CD14-positive monocyte (primary cell): ENCODE data around the gene NID2. TPM values are rescaled to one million over a fixed set of nuclear protein-coding genes. Genes with fewer than 3 reads are reported as not detected.

Experiments used
- DNase-seq, 3 donors: peaks; one replicate each; pipeline ENCODE4 v3.0.0-alpha.2; 2011 to 2022
- H2AFZ ChIP-seq: 2 replicates; pipeline ENCODE4 v1.6.0; 2012; ENCODE audit warnings: mild to moderate bottlenecking, low read depth, low read length, inconsistent platforms; ENCODE audit not compliant: insufficient read depth, poor library complexity, severe bottlenecking
- H3K27ac ChIP-seq, 2 donors: 1 replicate in 1 of 2; 2 replicates in 1 of 2; pipeline ENCODE4 v1.5.1; 2012 to 2013; ENCODE audit warnings: low read length in 2 of 2, control low read depth in 1 of 2, inconsistent platforms in 1 of 2, low read depth in 1 of 2, mild to moderate bottlenecking in 1 of 2
- H3K27me3 ChIP-seq, 2 donors: one replicate each; pipeline versions ENCODE4 v1.6.0 to v1.6.1; 2011 to 2013; ENCODE audit warnings: low read length in 2 of 2; ENCODE audit not compliant: control insufficient read depth in 2 of 2, insufficient read depth in 2 of 2
- H3K36me3 ChIP-seq, 2 donors: replicated peaks in 1 of 2; 1 replicate in 1 of 2; 2 replicates in 1 of 2; pipeline versions ENCODE4 v1.5.1 to v1.6.1; 2012 to 2013; ENCODE audit warnings: low read length in 2 of 2, control low read depth in 1 of 2, inconsistent platforms in 1 of 2, mild to moderate bottlenecking in 1 of 2; ENCODE audit not compliant: insufficient read depth in 2 of 2, control insufficient read depth in 1 of 2
- H3K4me1 ChIP-seq, 2 donors: 1 replicate in 1 of 2; 2 replicates in 1 of 2; pipeline versions ENCODE4 v1.5.1 to v1.6.1; 2012 to 2013; ENCODE audit warnings: low read length in 2 of 2, control low read depth in 1 of 2, inconsistent platforms in 1 of 2, mild to moderate bottlenecking in 1 of 2, moderate library complexity in 1 of 2; ENCODE audit not compliant: insufficient read depth in 2 of 2, control insufficient read depth in 1 of 2
- H3K4me2 ChIP-seq: replicated peaks from 2 replicates; pipeline ENCODE3; 2012; ENCODE audit warnings: low read length, moderate library complexity, mild to moderate bottlenecking; ENCODE audit not compliant: poor library complexity, severe bottlenecking; ENCODE audit errors: extremely low read depth
- H3K4me3 ChIP-seq, 3 experiments: fragments of 200-600 bp in 1 of 3; sonication (generic) in 1 of 3; replicated peaks in 1 of 3; 1 replicate in 2 of 3; 2 replicates in 1 of 3; pipeline ENCODE4 v1.5.1; 2011 to 2013; ENCODE audit warnings: low read length in 3 of 3, mild to moderate bottlenecking in 3 of 3, control low read depth in 2 of 3, low read depth in 2 of 3, inconsistent platforms in 1 of 3, moderate library complexity in 1 of 3
- H3K79me2 ChIP-seq: 2 replicates; pipeline ENCODE4 v1.6.0; 2012; ENCODE audit warnings: mild to moderate bottlenecking, control low read depth, inconsistent platforms, low read length, moderate library complexity; ENCODE audit not compliant: insufficient read depth
- H3K9ac ChIP-seq: 2 replicates; pipeline ENCODE4 v1.6.0; 2017; ENCODE audit warnings: low read length, mild to moderate bottlenecking; ENCODE audit not compliant: insufficient read depth, poor library complexity, severe bottlenecking
- H3K9me3 ChIP-seq, 2 donors: replicated peaks in 1 of 2; 1 replicate in 1 of 2; 2 replicates in 1 of 2; pipeline versions ENCODE4 v1.5.1 to v1.6.1; 2012 to 2013; ENCODE audit warnings: low read length in 2 of 2, control low read depth in 1 of 2; ENCODE audit not compliant: control insufficient read depth in 1 of 2, insufficient read depth in 1 of 2
- H4K20me1 ChIP-seq: 2 replicates; pipeline ENCODE4 v1.6.0; 2012; ENCODE audit warnings: mild to moderate bottlenecking, low read length, control low read depth, moderate library complexity; ENCODE audit not compliant: insufficient read depth
- H3K27ac Mint-ChIP-seq, 7 donors: one replicate each; pipeline ENCODE4 v1.8.0; 2020; ENCODE audit warnings: mild to moderate bottlenecking in 7 of 7, mixed read lengths in 7 of 7, moderate library complexity in 6 of 7, inconsistent platforms in 2 of 7
- H3K27me3 Mint-ChIP-seq, 3 donors: one replicate each; pipeline ENCODE4 v1.8.0; 2021 to 2022; ENCODE audit warnings: low read depth in 3 of 3, mild to moderate bottlenecking in 3 of 3, mixed read lengths in 3 of 3, moderate library complexity in 3 of 3, inconsistent platforms in 1 of 3
- H3K36me3 Mint-ChIP-seq, 2 donors: one replicate each; pipeline ENCODE4 v1.8.0; 2020; ENCODE audit warnings: mixed read lengths in 2 of 2, inconsistent platforms in 1 of 2, mild to moderate bottlenecking in 1 of 2
- H3K4me1 Mint-ChIP-seq: one replicate; pipeline ENCODE4 v1.8.0; 2020; ENCODE audit warnings: mild to moderate bottlenecking, mixed read lengths
- H3K4me3 Mint-ChIP-seq, 2 donors: one replicate each; pipeline ENCODE4 v1.8.0; 2020; ENCODE audit warnings: mild to moderate bottlenecking in 2 of 2, mixed read lengths in 2 of 2, moderate library complexity in 1 of 2
- H3K9me3 Mint-ChIP-seq, 7 donors: one replicate each; pipeline ENCODE4 v1.8.0; 2020 to 2022; ENCODE audit warnings: mixed read lengths in 7 of 7, mild to moderate bottlenecking in 6 of 7, moderate library complexity in 6 of 7, inconsistent platforms in 2 of 7
- CTCF ChIP-seq: fragments of 200-600 bp; IDR thresholded peaks from one replicate; pipeline ENCODE4 v1.8.0; 2022; ENCODE audit warnings: antibody characterized with exemption, mild to moderate bottlenecking
- WGBS: methylation state at CpG from one replicate; pipeline ENCODE4 v1.1.5; 2013; ENCODE audit warnings: missing lambda C conversion rate; ENCODE audit not compliant: insufficient coverage; 5-methylcytosine and 5-hydroxymethylcytosine counted together
- intact Hi-C, 2 donors: fragments of 100-400 bp; cut with micrococcal nuclease; formaldehyde crosslinking; loops; one replicate each; pipeline versions ENCODE4 v1.15.0 to v1.15.1; 2023
- polyA plus RNA-seq, 3 donors: library from polyadenylated mRNA; depleted of rRNA in 1 of 3; unstranded in 2 of 3; stranded (reverse) in 1 of 3; fragments of 300-500 nt in 2 of 3; fragments of >200 nt in 1 of 3; fragmentation: Illumina TruSeq in 2 of 3; gene quantifications; 1 replicate in 2 of 3; 2 replicates in 1 of 3; pipeline ENCODE4 v1.2.3, GENCODE V29; 2012 to 2021

NID2 gene
- polyA plus RNA-seq, 3 donors = not detected

GRCh38 chr14:52055167-52055566, 13.7 kb downstream of the NID2 start:
- Histone ChIP-seq H3K36me3 (no peaks in the 10 kb centered on the region), H3K4me2 (no peak overlapping the region), H3K27ac (no peak overlapping the region), H2AFZ (no peak overlapping the region), H3K4me3 (no peak overlapping the region), H4K20me1 (no peaks in the 10 kb centered on the region), H3K9ac (no peak overlapping the region), H3K27me3 (peaks cover 0 to 2% of the 10 kb centered on the region in 2 donors), H3K79me2 (no peaks in the 10 kb centered on the region), H3K4me1 (no peaks in the 10 kb centered on the region), H3K9me3 (no peaks in the 10 kb centered on the region)
- peaks cover 0 to 5% (median 3%) of the 10 kb centered on the region in 3 donors for H3K27me3 Mint-ChIP-seq
- H3K4me3 Mint-ChIP-seq = no peak overlapping the region
- TF ChIP-seq CTCF = no peak
- H3K36me3 Mint-ChIP-seq = no peaks in the 10 kb centered on the region
- no peak overlapping the region for H3K27ac Mint-ChIP-seq
- H3K4me1 Mint-ChIP-seq = peaks cover 1% of the 10 kb centered on the region
- intact Hi-C loops = no loop called here
- no peak for DNase-seq
- peaks cover 0 to 2% (median 0%) of the 10 kb centered on the region in 7 donors for H3K9me3 Mint-ChIP-seq
- no CpG with 5 or more reads among the region's 2 CpGs for WGBS

- no peak overlapping the region for H3K27ac ChIP-seq
- Mint-ChIP-seq H3K4me1 (no peaks in the 10 kb centered on the region), H3K27ac (no peak overlapping the region), H3K27me3 (peaks cover 0 to 4% (median 3%) of the 10 kb centered on the region in 3 donors), H3K4me3 (no peak overlapping the region), H3K9me3 (peaks cover 0 to 2% (median 0%) of the 10 kb centered on the region in 7 donors), H3K36me3 (no peaks in the 10 kb centered on the region)
- no peak overlapping the region for H2AFZ ChIP-seq
- H3K36me3 ChIP-seq = no peaks in the 10 kb centered on the region
- H3K4me1 ChIP-seq = no peaks in the 10 kb centered on the region
- no peaks in the 10 kb centered on the region for H3K79me2 ChIP-seq
- no peak for DNase-seq
- H3K4me2 ChIP-seq = no peak overlapping the region
- no peak overlapping the region for H3K4me3 ChIP-seq
- H4K20me1 ChIP-seq = no peaks in the 10 kb centered on the region
- peaks cover 0 to 2% of the 10 kb centered on the region in 2 donors for H3K27me3 ChIP-seq
- no peak overlapping the region for H3K9ac ChIP-seq
- H3K9me3 ChIP-seq = no peaks in the 10 kb centered on the region
- TF ChIP-seq CTCF = no peak
- intact Hi-C loops = no loop called here
- no CpG with 5 or more reads among the region's 1 CpG for WGBS
Observed at GRCh38 chr14:52054678-52055077, 14.2 kb downstream of the NID2 start.
